Fibroblast of villous mesenchyme (primary cell): ENCODE data around the gene ADH1A. TPM values are rescaled to one million over a fixed set of nuclear protein-coding genes. Genes with fewer than 3 reads are reported as not detected.
"Not testable (repeated sequence)": the region's sequence is repeated elsewhere in the genome, so short reads cannot be mapped to it uniquely, and the experiment has no call there.

Experiments used
- DNase-seq: peaks from one replicate; pipeline ENCODE4 v3.0.0-alpha.2; 2010; ENCODE audit warnings: low read depth
- H3K4me3 ChIP-seq: 2 replicates; pipeline ENCODE4 v1.5.1; 2011; ENCODE audit warnings: low read depth, mild to moderate bottlenecking, low read length
- total RNA-seq: library from RNA; depleted of rRNA; stranded (reverse); fragments of >200 nt; gene quantifications from 2 replicates; pipeline ENCODE4 v1.2.3, GENCODE V29; 2012
- TF ChIP-seq, protein P1 (sequence below): IDR thresholded peaks from 2 replicates; pipeline ENCODE4 v1.5.1; 2012; ENCODE audit warnings: low read depth, mild to moderate bottlenecking, low read length; ENCODE audit not compliant: insufficient read depth

Gene ADH1A
- total RNA-seq, 1 donor = not detected

DNA sequence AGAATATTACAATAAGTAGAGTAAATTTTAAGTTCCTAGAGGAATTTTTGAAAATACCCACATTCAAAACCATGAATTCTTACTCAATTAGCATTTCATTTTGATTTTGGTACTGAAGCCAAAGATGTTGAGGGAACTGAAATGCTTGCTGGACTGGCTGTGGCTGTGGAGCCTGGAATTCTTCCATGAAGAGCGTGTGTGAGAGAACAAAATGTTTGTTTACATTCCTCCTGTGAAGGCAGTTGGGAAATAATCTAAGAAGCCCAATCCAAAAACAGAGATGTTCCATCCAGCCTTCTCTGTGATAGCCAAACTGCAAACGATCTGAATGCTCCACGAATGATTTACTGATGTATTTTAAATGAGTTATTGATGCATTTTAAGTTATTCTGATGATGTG lies 34.2 kb upstream of the ADH1A start:
- TF ChIP-seq, protein P1, sequence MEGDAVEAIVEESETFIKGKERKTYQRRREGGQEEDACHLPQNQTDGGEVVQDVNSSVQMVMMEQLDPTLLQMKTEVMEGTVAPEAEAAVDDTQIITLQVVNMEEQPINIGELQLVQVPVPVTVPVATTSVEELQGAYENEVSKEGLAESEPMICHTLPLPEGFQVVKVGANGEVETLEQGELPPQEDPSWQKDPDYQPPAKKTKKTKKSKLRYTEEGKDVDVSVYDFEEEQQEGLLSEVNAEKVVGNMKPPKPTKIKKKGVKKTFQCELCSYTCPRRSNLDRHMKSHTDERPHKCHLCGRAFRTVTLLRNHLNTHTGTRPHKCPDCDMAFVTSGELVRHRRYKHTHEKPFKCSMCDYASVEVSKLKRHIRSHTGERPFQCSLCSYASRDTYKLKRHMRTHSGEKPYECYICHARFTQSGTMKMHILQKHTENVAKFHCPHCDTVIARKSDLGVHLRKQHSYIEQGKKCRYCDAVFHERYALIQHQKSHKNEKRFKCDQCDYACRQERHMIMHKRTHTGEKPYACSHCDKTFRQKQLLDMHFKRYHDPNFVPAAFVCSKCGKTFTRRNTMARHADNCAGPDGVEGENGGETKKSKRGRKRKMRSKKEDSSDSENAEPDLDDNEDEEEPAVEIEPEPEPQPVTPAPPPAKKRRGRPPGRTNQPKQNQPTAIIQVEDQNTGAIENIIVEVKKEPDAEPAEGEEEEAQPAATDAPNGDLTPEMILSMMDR = no peak
- peak; percentile 87 for DNase-seq
- no peak overlapping the region for H3K4me3 ChIP-seq

DNA sequence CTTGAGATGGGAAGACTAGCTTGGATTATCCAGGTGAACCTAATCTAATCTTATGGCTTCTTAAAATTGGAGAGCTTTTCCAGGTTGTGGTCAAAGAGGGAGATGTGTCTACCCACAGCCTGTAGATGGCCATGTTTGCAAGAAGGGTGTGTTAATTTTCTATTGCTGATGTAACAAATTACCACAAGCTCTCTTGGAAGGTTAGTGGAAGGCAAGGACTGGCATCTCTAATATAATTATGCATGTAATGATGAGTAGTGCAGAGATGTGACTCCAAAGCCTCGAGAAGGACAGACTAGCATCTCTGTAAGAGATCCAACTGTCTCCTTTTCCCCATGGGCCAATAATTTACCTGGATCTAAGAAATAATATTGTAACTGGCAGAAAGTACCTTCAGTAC lies 33.6 kb upstream of the ADH1A start:
- TF ChIP-seq, protein P1 = no peak
- no peak for DNase-seq
- no peak overlapping the region for H3K4me3 ChIP-seq

DNA sequence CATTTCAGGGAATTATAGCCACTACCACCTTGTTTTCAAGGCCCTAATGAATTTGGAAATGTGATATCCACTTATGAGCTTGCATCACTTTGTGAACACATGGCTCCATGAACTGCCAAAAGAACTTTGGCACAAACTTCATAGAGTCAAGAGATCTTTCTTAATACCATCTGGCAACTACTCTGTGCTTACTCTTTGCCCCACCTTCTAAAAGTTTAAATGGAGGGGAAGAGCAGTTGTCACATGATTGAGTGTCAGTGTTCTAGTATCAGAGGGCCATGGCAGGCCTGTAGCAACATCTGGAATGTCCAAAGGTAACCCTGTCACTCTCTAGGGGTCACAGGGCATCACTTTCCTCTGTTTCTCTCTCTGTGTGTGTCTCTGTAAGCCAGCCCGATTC lies 33.0 kb upstream of the ADH1A start:
- peak; percentile 66 for DNase-seq
- TF ChIP-seq, protein P1 = no peak
- no peak overlapping the region for H3K4me3 ChIP-seq

GRCh38 chr4:99321241-99322191 lies 30.7 kb upstream of the ADH1A start, which contains the start of gene ADH1B:
TSS of gene ADH1B (minus strand) at chr4:99321401. CDS start at chr4:99321331, 70 bp downstream.
- TF ChIP-seq, protein P1 = no peak
- DNase-seq = no peak
- H3K4me3 ChIP-seq = no peak within 1 kb of the TSS

- H3K4me3 ChIP-seq, DNase-seq: not testable (repeated sequence)
Measured at GRCh38 chr4:99317811-99318210, 27.0 kb upstream of the ADH1A start.

GRCh38 chr4:99317354-99317753 lies 26.6 kb upstream of the ADH1A start:
- DNase-seq = no peak
- no peak overlapping the region for H3K4me3 ChIP-seq
- TF ChIP-seq, protein P1 = no peak

- H3K4me3 ChIP-seq = no peak overlapping the region
- TF ChIP-seq, protein P1 = no peak
- DNase-seq = no peak
Measured at GRCh38 chr4:99315839-99316238, 25.1 kb upstream of the ADH1A start.
